Caco-2 (cell line): ENCODE measurements around the gene ASTN1. TPM values are rescaled to one million over a fixed set of nuclear protein-coding genes. Genes with fewer than 3 reads are reported as not detected.
"Not testable (repeated sequence)": the region's sequence is repeated elsewhere in the genome, so short reads cannot be mapped to it uniquely, and the experiment has no call there.

Experiments used
- BruUV-seq: library from RNA; stranded (reverse); fragments of 400-500 nt; replicated peaks from 2 replicates; lab custom pipeline; 2021; lab: Mats Ljungman, UMichigan
- CTCF ChIA-PET: fragments of 300-600 bp; sonication (Branson Sonifier 250); formaldehyde crosslinking; loops from one replicate; lab custom pipeline; 2022; ENCODE audit warnings: antibody characterized with exemption; lab: Charles Lee
- POLR2A ChIA-PET: fragments of 300-600 bp; sonication (Branson Sonifier 250); formaldehyde crosslinking; loops from one replicate; lab custom pipeline; 2022; ENCODE audit warnings: antibody characterized with exemption; lab: Charles Lee
- DNase-seq, 2 experiments: peaks; one replicate each; pipeline versions ENCODE4 v3.0.0 to v3.0.0-alpha.2; 2020 to 2022
- H3K27me3 ChIP-seq: replicated peaks from 2 replicates; pipeline ENCODE4 v1.6.0; 2011; ENCODE audit warnings: low read length; ENCODE audit not compliant: control insufficient read depth, insufficient read depth
- H3K36me3 ChIP-seq: 2 replicates; pipeline ENCODE4 v1.5.1; 2011; ENCODE audit warnings: low read length; ENCODE audit not compliant: control insufficient read depth, insufficient read depth
- H3K4me1 ChIP-seq: fragments of 250-450 bp; sonication (Bioruptor Pico); 2 replicates; pipeline ENCODE4 v1.5.1; 2020; ENCODE audit warnings: mild to moderate bottlenecking
- H3K4me3 ChIP-seq: 2 replicates; pipeline ENCODE4 v1.5.1; 2011; ENCODE audit warnings: low read depth, mild to moderate bottlenecking, control low read depth, low read length
- H3K9me3 ChIP-seq: fragments of 250-450 bp; sonication (Bioruptor Pico); 2 replicates; pipeline ENCODE4 v1.5.1; 2020; ENCODE audit warnings: mild to moderate bottlenecking, moderate library complexity
- H3K27ac Mint-ChIP-seq: one replicate; pipeline ENCODE4 v1.8.0; 2022; ENCODE audit warnings: mixed read lengths; ENCODE audit not compliant: unreplicated experiment
- H3K27me3 Mint-ChIP-seq: one replicate; pipeline ENCODE4 v1.8.0; 2022; ENCODE audit warnings: mixed read lengths; ENCODE audit not compliant: insufficient read depth, unreplicated experiment
- H3K36me3 Mint-ChIP-seq: one replicate; pipeline ENCODE4 v1.8.0; 2022; ENCODE audit warnings: mild to moderate bottlenecking, mixed read lengths; ENCODE audit not compliant: insufficient read depth, unreplicated experiment
- H3K4me1 Mint-ChIP-seq: one replicate; pipeline ENCODE4 v1.8.0; 2022; ENCODE audit warnings: low read depth, mixed read lengths; ENCODE audit not compliant: unreplicated experiment
- H3K4me3 Mint-ChIP-seq: one replicate; pipeline ENCODE4 v1.8.0; 2022; ENCODE audit warnings: mild to moderate bottlenecking, moderate library complexity, mixed read lengths; ENCODE audit not compliant: unreplicated experiment
- H3K9me3 Mint-ChIP-seq: one replicate; pipeline ENCODE4 v1.8.0; 2022; ENCODE audit warnings: mixed read lengths; ENCODE audit not compliant: unreplicated experiment
- CTCF ChIP-seq, 2 experiments: fragments of 200-600 bp in 1 of 2; IDR thresholded peaks; 1 replicate in 1 of 2; 2 replicates in 1 of 2; pipeline versions ENCODE4 v1.5.1 to v1.8.0; 2011 to 2022; ENCODE audit warnings: antibody characterized with exemption in 1 of 2, control low read depth in 1 of 2, inconsistent platforms in 1 of 2, low read depth in 1 of 2, low read length in 1 of 2, mild to moderate bottlenecking in 1 of 2, moderate library complexity in 1 of 2; ENCODE audit not compliant: insufficient read depth in 1 of 2, severe bottlenecking in 1 of 2, unreplicated experiment in 1 of 2
- intact Hi-C: fragments of 100-400 bp; cut with micrococcal nuclease; formaldehyde crosslinking; loops from one replicate; pipeline ENCODE4 v1.10.0; 2022; ENCODE audit not compliant: unreplicated experiment
- total RNA-seq: library from RNA; stranded (reverse); gene quantifications from 2 replicates; pipeline ENCODE4 v1.2.3, GENCODE V29; 2022

The ASTN1 gene
- total RNA-seq, 1 experiment from 2014 or later = not detected

DNA sequence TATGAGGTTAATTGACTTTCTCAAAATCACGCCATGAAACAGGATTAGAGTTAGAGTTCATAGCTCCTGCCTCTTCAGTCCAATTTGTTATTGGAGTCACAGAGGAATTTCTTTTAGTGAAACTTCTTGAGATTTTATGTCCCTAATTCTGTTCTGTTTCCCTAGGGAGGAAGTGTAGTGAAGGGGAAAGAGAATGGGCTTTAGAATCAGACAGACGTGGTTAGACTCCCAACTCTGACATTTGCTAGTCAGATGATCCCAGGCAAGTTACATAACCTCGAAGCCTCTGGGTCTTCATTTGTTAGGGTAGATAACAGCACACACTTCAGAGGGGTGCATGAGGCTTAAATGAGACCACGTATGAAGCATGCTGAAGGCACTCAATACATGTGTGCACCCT is 83.9 kb downstream of the ASTN1 start:
- intact Hi-C loops = no loop called here
- ChIA-PET POLR2A (no interaction called here), CTCF (no interaction called here)
- peaks cover 2% of the 10 kb centered on the region; the same call in 1 of the 2 replicates for H3K27me3 ChIP-seq
- H3K4me1 ChIP-seq = no peaks in the 10 kb centered on the region
- no peaks in the 10 kb centered on the region for H3K4me1 Mint-ChIP-seq
- no peak overlapping the region for H3K4me3 Mint-ChIP-seq
- H3K27ac Mint-ChIP-seq = no peak overlapping the region
- DNase-seq = no peak
- no peak overlapping the region for H3K4me3 ChIP-seq
- H3K9me3 Mint-ChIP-seq = no peaks in the 10 kb centered on the region
- TF ChIP-seq CTCF (IDR thresholded peaks at IDR 0.05; ENCODE audit: insufficient read depth in 1 of 2, low read depth in 1 of 2, low read length in 1 of 2, severe bottlenecking in 1 of 2, unreplicated experiment in 1 of 2) = no peak
- H3K27me3 Mint-ChIP-seq = peaks cover 23% of the 10 kb centered on the region
- H3K9me3 ChIP-seq = no peaks in the 10 kb centered on the region
- no TSS peak for BruUV-seq
- H3K36me3 ChIP-seq = no peaks in the 10 kb centered on the region
- H3K36me3 Mint-ChIP-seq = no peaks in the 10 kb centered on the region

DNA sequence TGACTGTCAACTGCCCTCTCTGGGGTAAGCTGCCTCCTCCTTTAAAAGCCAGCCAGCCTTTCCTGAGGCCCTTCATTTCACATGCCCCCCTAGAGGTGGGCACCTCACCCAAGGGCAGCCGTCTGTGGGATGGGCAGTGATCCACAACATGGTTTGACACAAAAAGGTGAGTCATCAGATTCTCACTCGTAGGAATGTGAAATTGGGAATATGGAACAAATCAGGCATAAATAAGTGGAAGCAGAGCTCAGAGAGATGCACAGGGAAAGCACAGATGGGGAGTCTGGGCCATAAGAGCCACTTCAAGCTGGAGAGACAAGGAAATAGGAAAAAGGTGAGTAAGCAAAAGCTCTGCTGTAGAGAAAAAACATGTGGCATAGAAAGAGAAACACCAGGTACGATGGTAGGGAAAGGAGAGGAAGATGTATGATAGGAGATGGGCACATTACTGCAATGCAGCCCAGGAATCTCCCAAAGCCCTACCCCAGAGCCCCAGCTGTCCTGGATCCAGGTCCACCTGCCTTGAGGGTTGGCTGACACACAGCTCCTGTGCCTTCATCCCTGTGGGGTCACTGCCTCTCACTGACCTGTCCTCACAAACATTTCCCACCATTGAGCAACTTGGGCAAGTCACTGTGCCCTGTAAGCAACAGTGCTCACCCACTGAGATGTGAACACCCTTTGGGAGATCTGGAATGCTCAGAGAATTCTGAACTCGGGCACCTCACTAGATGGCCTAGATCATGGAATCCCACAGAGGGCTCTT is 86.6 kb downstream of the ASTN1 start:
- Mint-ChIP-seq H3K27me3 (peaks cover 20% of the 10 kb centered on the region), H3K4me3 (no peak overlapping the region), H3K4me1 (no peaks in the 10 kb centered on the region), H3K27ac (no peak overlapping the region), H3K36me3 (no peaks in the 10 kb centered on the region), H3K9me3 (no peaks in the 10 kb centered on the region)
- intact Hi-C loops = no loop called here
- no peak for TF ChIP-seq CTCF (IDR thresholded peaks at IDR 0.05; ENCODE audit: insufficient read depth in 1 of 2, low read depth in 1 of 2, low read length in 1 of 2, severe bottlenecking in 1 of 2, unreplicated experiment in 1 of 2)
- H3K9me3 ChIP-seq = no peaks in the 10 kb centered on the region
- H3K36me3 ChIP-seq = no peaks in the 10 kb centered on the region
- no peaks in the 10 kb centered on the region for H3K4me1 ChIP-seq
- no TSS peak for BruUV-seq
- POLR2A ChIA-PET = no interaction called here
- CTCF ChIA-PET = no interaction called here
- no peak overlapping the region for H3K4me3 ChIP-seq
- H3K27me3 ChIP-seq = peaks cover 2% of the 10 kb centered on the region; the same call in 1 of the 2 replicates
- DNase-seq = no peak

DNA sequence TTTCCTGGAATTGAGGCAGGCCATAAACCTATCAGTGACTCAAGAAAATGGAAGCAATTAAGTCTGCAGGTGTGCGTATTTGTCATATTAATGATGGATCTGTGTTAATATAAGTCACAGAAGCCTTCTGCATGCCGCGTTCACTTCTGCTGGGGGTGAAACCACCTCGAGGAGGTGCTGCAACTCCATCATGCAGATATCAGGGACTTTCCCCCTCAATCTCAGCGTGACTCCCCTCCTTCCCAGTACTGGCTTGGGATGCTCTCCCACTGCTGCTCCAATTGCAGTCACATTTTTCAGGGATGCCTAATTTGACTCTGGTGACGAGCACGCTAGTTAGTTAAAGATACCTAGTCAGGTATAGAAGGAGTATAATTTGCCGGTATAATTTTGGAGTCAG is 87.5 kb downstream of the ASTN1 start:
- CTCF ChIA-PET = no interaction called here
- H3K4me3 Mint-ChIP-seq = no peak overlapping the region
- Histone ChIP-seq H3K4me1 (no peaks in the 10 kb centered on the region), H3K9me3 (no peaks in the 10 kb centered on the region), H3K4me3 (no peak overlapping the region), H3K36me3 (no peaks in the 10 kb centered on the region), H3K27me3 (peaks cover 2% of the 10 kb centered on the region; the same call in 1 of the 2 replicates)
- peaks cover 17% of the 10 kb centered on the region for H3K27me3 Mint-ChIP-seq
- no peak for TF ChIP-seq CTCF (IDR thresholded peaks at IDR 0.05; ENCODE audit: insufficient read depth in 1 of 2, low read depth in 1 of 2, low read length in 1 of 2, severe bottlenecking in 1 of 2, unreplicated experiment in 1 of 2)
- no peaks in the 10 kb centered on the region for H3K9me3 Mint-ChIP-seq
- POLR2A ChIA-PET = no interaction called here
- no peaks in the 10 kb centered on the region for H3K4me1 Mint-ChIP-seq
- H3K27ac Mint-ChIP-seq = no peak overlapping the region
- BruUV-seq = no TSS peak
- intact Hi-C loops = no loop called here
- DNase-seq = no peak
- no peaks in the 10 kb centered on the region for H3K36me3 Mint-ChIP-seq

DNA sequence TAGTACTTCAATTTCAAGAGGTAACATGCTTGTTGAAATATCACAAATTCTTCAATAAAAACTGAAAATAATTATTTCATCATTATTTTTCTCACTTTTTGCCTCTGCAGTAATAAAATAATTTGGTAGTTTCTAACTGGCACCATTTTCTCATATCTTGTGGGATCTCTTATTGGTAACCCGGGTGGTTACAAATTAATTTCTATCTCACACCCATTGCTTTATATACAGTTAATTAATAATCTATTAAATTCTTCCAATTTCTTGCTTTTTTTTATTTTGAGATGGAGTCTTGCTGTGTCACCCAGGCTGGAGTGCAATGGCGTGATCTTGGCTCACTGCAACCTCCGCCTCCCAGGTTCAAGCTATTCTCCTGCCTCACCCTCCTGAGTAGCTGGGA is 89.7 kb downstream of the ASTN1 start:
- H3K4me3 Mint-ChIP-seq, H3K9me3 Mint-ChIP-seq, DNase-seq, H3K4me1 Mint-ChIP-seq, H3K27me3 ChIP-seq, H3K4me1 ChIP-seq, BruUV-seq, CTCF ChIA-PET, H3K36me3 Mint-ChIP-seq, H3K27ac Mint-ChIP-seq, H3K4me3 ChIP-seq, POLR2A ChIA-PET, H3K36me3 ChIP-seq, H3K9me3 ChIP-seq, intact Hi-C loops: not testable (repeated sequence)
- H3K27me3 Mint-ChIP-seq = peaks cover 10% of the 10 kb centered on the region
